MM.1S (cell line): ENCODE results near the gene EMC1.
"Not testable (repeated sequence)": the region's sequence is repeated elsewhere in the genome, so short reads cannot be mapped to it uniquely, and the experiment has no call there.

Experiments
- EZH2phosphoT487 ChIP-seq: fragments of 300-600 bp; sonication (generic); IDR thresholded peaks from 2 replicates; pipeline ENCODE4 v1.6.1; 2018; ENCODE audit warnings: antibody characterized with exemption, low read length
- TF ChIP-seq, protein P1 (sequence below): fragments of 300-600 bp; sonication (generic); IDR thresholded peaks from 2 replicates; pipeline ENCODE4 v1.5.1; 2016; ENCODE audit warnings: antibody characterized with exemption, low read length, mixed read lengths

GRCh38 chr1:19269427-19270342 is 18.4 kb upstream of the EMC1 start:
- TF ChIP-seq, protein P1, sequence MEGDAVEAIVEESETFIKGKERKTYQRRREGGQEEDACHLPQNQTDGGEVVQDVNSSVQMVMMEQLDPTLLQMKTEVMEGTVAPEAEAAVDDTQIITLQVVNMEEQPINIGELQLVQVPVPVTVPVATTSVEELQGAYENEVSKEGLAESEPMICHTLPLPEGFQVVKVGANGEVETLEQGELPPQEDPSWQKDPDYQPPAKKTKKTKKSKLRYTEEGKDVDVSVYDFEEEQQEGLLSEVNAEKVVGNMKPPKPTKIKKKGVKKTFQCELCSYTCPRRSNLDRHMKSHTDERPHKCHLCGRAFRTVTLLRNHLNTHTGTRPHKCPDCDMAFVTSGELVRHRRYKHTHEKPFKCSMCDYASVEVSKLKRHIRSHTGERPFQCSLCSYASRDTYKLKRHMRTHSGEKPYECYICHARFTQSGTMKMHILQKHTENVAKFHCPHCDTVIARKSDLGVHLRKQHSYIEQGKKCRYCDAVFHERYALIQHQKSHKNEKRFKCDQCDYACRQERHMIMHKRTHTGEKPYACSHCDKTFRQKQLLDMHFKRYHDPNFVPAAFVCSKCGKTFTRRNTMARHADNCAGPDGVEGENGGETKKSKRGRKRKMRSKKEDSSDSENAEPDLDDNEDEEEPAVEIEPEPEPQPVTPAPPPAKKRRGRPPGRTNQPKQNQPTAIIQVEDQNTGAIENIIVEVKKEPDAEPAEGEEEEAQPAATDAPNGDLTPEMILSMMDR, result not testable (repeated sequence)
- TF ChIP-seq EZH2phosphoT487, result not testable (repeated sequence)
